Measurements from ENCODE around the gene SDCBP2.

DNA sequence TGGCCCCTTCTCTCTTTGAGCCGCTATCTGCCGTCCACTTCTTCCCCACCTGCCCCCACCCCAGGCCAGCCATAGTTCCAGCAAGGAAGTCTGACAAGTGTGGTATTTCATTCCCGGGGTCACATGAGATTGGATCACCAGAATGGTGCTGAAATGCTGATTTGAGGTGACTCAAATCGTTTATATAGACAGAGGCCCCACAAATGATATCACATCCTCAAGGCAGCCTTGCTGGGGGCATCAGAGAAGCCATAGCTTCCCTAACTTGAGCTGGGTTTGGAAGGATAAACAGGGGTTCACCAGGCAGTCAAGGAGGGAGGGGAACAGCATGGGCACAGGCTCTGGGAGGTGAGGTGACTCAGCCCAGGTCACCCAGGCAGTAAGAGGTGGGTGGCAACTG, 9.9 kb downstream of the SDCBP2 start:
- no peak for TF ChIP-seq CTCF (IDR thresholded peaks at IDR 0.05)
- no peak for TF ChIP-seq ZFX (IDR thresholded peaks at IDR 0.05; ENCODE audit: borderline replicate concordance)

Data from 22Rv1 (cell line).